GM19193 (cell line): ENCODE results near the gene UNC5CL.

Source experiments
- POLR2A ChIP-seq: IDR thresholded peaks from 4 replicates; pipeline ENCODE4 v1.6.1; 2011; ENCODE audit not compliant: insufficient read depth, insufficient read length; ENCODE audit errors: extremely low read depth

UNC5CL gene

GRCh38 chr6:41049521-41049920 is 10.5 kb upstream of the UNC5CL start:
- no peak for TF ChIP-seq POLR2A

DNA sequence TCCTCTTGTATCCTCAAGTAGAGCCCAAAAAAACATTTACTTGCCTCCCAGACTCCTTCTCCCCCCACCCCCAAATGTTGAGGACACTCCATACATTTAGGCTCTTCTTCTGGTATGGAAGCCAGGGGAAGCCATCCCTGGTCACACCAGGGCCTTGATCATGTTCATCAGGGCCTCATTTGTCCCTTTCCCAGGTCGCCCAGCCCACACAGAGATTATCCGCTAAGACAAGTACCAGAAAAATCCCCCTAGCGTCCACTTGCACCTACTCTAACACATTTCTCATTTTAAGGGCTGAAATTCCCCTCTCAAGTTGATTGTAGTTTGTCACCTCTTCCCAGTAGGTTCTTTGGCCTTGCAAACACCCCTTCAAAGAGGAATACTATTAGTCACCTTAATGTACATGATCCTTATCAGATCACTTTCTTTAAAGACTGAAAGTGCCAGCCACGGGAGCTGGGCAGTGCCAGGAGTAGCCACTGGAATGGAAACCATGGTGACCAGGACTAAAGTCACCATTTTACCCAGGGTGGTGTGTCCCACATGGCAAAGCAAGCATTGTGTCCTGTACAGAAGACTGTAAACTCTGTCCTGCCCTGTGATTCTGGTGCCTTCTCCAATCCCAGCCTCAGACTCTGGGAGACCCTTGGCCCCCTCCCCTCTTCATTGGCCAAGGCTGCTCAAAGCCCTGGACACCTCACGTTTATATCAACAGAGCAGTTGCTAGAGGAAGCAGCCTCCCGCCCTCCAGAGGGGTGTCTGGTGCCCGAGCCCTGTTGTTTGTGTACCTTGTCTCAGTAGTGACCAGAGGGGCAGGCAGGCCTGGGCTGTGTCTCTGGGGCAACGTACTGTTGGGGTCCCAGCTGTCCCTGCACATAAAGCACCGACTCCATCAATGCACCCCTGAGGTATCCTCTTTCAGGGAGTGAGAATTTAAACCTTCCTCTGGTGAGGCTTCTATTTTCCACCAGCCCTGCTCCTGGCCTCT is 9.0 kb upstream of the UNC5CL start:
- no peak for TF ChIP-seq POLR2A

GRCh38 chr6:41047306-41047705 is 8.3 kb upstream of the UNC5CL start:
- TF ChIP-seq POLR2A, result no peak

- no peak for TF ChIP-seq POLR2A
Measured at GRCh38 chr6:41046084-41046483, 7.1 kb upstream of the UNC5CL start.

DNA sequence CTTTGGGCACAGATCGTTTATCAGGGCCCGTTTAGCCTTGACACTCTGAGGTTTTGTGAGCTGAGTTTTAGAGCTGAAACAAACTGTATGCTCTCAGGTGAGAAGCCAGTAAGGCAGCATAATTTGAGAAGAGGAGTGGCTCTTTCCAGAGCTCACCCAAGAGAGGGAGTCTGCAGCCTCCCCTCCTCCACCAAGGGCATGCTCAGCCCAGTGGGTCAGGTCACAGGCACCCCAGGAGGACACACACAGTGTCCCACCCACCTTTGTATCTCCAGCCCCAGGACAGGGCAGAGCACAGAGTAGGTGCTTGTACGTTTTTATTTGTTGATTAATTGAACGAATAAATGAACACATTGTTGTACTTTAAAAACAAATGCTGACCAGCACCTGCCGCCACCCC is 6.6 kb upstream of the UNC5CL start:
- no peak for TF ChIP-seq POLR2A

- no peak for TF ChIP-seq POLR2A
Measured at GRCh38 chr6:41043151-41043550, 4.1 kb upstream of the UNC5CL start.

- TF ChIP-seq POLR2A, result no peak
Measured at GRCh38 chr6:41042226-41043055, 3.4 kb upstream of the UNC5CL start, which contains the start of gene TSPO2. TSS of gene TSPO2 (plus strand) at chr6:41042467. CDS start at chr6:41042986, 519 bp downstream.

GRCh38 chr6:41040940-41041536 is 2.0 kb upstream of the UNC5CL start:
- TF ChIP-seq POLR2A, result no peak

GRCh38 chr6:41040101-41040939 is 1.3 kb upstream of the UNC5CL start:
- no peak for TF ChIP-seq POLR2A

DNA sequence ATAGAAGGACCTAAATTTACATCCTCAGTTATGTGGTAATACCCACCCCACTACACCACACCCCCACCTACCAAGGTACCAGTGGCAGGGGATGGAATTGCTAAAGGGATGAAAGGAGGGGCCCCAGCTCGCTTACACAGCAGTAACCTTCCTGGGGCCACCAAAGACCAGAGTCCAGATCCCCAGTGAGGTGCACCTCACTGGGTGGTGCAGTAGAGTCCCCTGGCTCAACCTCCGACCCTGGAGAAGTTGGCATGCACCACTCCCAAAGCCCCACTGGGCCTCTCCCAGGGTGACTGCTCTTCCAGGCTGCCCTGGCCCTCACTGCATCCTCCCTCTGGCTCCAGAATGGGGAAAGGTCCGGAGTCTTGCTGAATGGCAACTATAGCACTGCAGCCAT is 816 bp downstream of the UNC5CL start:
- TF ChIP-seq POLR2A, result no peak

DNA sequence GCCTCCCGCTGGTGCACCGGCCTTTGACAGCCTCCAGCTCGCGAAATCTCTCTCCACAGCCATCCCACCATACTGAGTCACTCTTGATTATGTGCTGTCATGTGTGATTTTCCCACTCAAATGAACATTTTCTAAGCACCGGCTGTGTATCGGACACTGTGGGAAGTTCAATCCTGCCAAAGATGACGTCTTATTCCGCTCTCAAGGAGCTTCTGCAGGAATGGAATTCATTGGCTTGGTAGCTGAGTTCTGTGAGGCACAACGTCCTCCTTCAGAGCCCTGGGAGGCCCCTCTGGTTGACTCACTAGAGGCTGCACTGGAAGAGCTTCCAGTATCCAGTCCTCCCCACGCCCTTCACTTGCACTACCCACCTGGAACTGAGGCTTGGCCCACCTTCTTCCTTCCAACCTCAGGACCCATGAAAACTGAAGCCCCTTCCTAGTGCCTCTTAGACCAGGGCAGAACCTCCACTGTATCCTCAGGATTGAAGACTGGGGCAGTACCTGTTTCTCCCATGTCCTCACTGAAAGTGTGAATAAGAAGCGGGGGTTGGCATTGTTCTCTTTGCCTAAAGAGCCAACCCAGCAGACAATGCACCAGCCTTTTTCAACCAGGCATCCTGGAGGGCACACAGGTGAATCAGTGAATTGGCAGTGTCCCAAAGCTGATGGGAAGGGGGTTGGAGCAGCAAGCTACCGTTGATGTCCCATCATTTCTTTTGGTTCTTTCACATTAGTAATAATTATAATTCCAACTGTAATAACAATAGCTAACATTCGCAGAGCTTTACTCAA is 1.7 kb downstream of the UNC5CL start:
- no peak for TF ChIP-seq POLR2A

- TF ChIP-seq POLR2A, result no peak
Measured at GRCh38 chr6:41036601-41037000, 2.4 kb downstream of the UNC5CL start.

DNA sequence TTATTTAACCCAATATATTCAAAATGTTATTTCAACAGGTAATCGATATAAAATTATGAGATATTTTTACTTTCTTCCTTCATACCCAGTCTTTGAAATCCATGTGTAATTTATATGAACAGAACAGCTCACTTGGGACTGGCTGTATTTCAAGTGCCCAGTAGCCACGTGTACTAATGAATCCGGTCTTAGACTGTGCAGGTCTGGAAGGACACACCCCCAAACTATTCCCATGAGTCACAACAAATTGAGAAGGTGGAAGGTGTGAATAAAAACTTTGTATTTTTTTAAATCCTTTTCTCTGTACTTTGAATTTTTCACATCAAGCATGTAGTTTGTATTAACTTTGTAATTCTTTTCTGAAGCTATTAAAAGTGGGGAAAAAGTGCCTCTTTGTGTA is 2.8 kb downstream of the UNC5CL start:
- no peak for TF ChIP-seq POLR2A
